ENCODE data around the gene SIRT1. TPM values are rescaled to one million over a fixed set of nuclear protein-coding genes. Genes with fewer than 3 reads are reported as not detected.

SIRT1 gene
- total and polyA plus RNA-seq, 2 of the 8 experiments (the other 6 are each of a cell fraction or from before 2014, with no cell fraction given) = 22.6 to 70.9 TPM

GRCh38 chr10:67839951-67840350, 44.5 kb upstream of the SIRT1 start:
- Histone ChIP-seq H3K79me1 (ENCODE audit: low read depth, low read length) (no peaks in the 10 kb centered on the region), H2BK15ac (ENCODE audit: low read length) (no peak overlapping the region), H3K23me2 (ENCODE audit: low read depth, low read length) (no peaks in the 10 kb centered on the region), H2BK120ac (replicated peaks; ENCODE audit: low read depth, low read length) (no peak overlapping the region), H2AK5ac (ENCODE audit: low read depth, low read length) (no peak overlapping the region), H3K4me2 (ENCODE audit: insufficient read depth in 1 of 2, low read depth in 2 of 2, low read length in 2 of 2) (no peak overlapping the region), H3K56ac (replicated peaks; ENCODE audit: insufficient read length, low read depth, low read length) (no peak overlapping the region), H3K4me1 (replicated peaks in 1 of 4; ENCODE audit: control insufficient read depth in 3 of 4, insufficient read depth in 4 of 4, low read length in 3 of 4) (no peaks in the 10 kb centered on the region), H3K4me3 (ENCODE audit: extremely low read depth in 1 of 4, insufficient read depth in 2 of 4, low read depth in 3 of 4, low read length in 4 of 4) (no peak overlapping the region), H3K79me2 (ENCODE audit: control insufficient read depth in 1 of 2, insufficient read depth in 2 of 2, low read length in 2 of 2) (no peaks in the 10 kb centered on the region), H4K20me1 (replicated peaks in 1 of 2; ENCODE audit: control insufficient read depth in 1 of 2, insufficient read depth in 2 of 2, low read length in 2 of 2) (no peaks in the 10 kb centered on the region), H3K23ac (ENCODE audit: insufficient read length) (no peak overlapping the region), H4K8ac (ENCODE audit: extremely low read depth, insufficient read depth, low read length) (no peak overlapping the region), H3K36me3 (ENCODE audit: control insufficient read depth in 2 of 4, insufficient read depth in 4 of 4, low read length in 3 of 4) (no peaks in the 10 kb centered on the region), H2AFZ (ENCODE audit: low read length) (no peak overlapping the region), H4K5ac (ENCODE audit: insufficient read length, low read depth, low read length) (no peak overlapping the region), H3K27ac (ENCODE audit: low read depth, low read length) (no peak overlapping the region), H3K9me3 (ENCODE audit: insufficient read depth in 2 of 2, low read depth in 1 of 2, low read length in 1 of 2) (peaks cover 8% of the 10 kb centered on the region in 2 experiments; a peak in 3 of 4 replicates), H4K91ac (replicated peaks; ENCODE audit: insufficient read length, low read length) (no peak overlapping the region), H2BK5ac (ENCODE audit: low read depth, low read length) (no peak overlapping the region), H3K14ac (ENCODE audit: insufficient read length) (no peak overlapping the region), H3K27me3 (replicated peaks in 1 of 4; ENCODE audit: control insufficient read depth in 3 of 4, extremely low read depth in 1 of 4, insufficient read depth in 3 of 4, low read length in 3 of 4) (no peaks in the 10 kb centered on the region), H3K9ac (replicated peaks in 1 of 4; ENCODE audit: extremely low read depth in 1 of 4, low read depth in 3 of 4, low read length in 3 of 4) (no peak overlapping the region), H2BK12ac (ENCODE audit: low read depth, low read length) (no peak overlapping the region), H3K4ac (replicated peaks; ENCODE audit: insufficient read length, low read depth, low read length) (no peak overlapping the region), H2BK20ac (ENCODE audit: low read length) (no peak overlapping the region), H3K18ac (ENCODE audit: extremely low read depth, low read length) (no peak overlapping the region)
- TF ChIP-seq HDAC6 (IDR thresholded peaks at IDR 0.05; ENCODE audit: low read depth, low read length) = no peak
- no peak for TF ChIP-seq YY1 (IDR thresholded peaks at IDR 0.05; ENCODE audit: low read depth, low read length)
- no peak for TF ChIP-seq PHF8 (conservative IDR thresholded peaks at IDR 0.05; ENCODE audit: low read depth, low read length)
- no peak for TF ChIP-seq ATF3 (IDR thresholded peaks at IDR 0.05; ENCODE audit: insufficient read depth, low read depth, low read length)
- TF ChIP-seq SUZ12 (IDR thresholded peaks at IDR 0.05; ENCODE audit: low read length) = no peak
- TF ChIP-seq RXRA (IDR thresholded peaks at IDR 0.05; ENCODE audit: insufficient read depth, low read depth, low read length) = no peak
- TF ChIP-seq SP4 (IDR thresholded peaks at IDR 0.05; ENCODE audit: low read length) = no peak
- DNase-seq (ENCODE audit: low read depth in 1 of 2, low spot score in 2 of 2) (no peak), FAIRE-seq (no peak)
- ChIA-PET POLR2A (ENCODE audit: partially characterized antibody) (no interaction called here), CTCF (ENCODE audit: partially characterized antibody) (interaction anchor here (1.0 kb wide), 1 partner anchor 462 kb away, joined by 3 read pairs; no protein-coding TSS in a partner anchor)
- WGBS, 2 experiments (ENCODE audit: extremely low coverage in 1 of 2, insufficient coverage in 1 of 2, insufficient read length in 1 of 2, insufficient replicate concordance in 2 of 2, low coverage in 1 of 2, low lambda C conversion rate in 2 of 2, missing lambda C conversion rate in 1 of 2) = 86% methylated on average over 3 of the region's 3 CpGs; no CpG with 5 or more reads in 1 of the 2 experiments

Measured in H1 (cell line).